Cardiac fibroblast (primary cell): ENCODE results near the gene CCL25.
A peak's percentile ranks its signal among the peaks of the same experiment; 100 is the strongest.

Experiments used
- DNase-seq, 2 donors: peaks; one replicate each; pipeline versions ENCODE4 v3.0.0 to v3.0.0-alpha.2; 2010; ENCODE audit warnings: low read depth in 2 of 2
- H3K4me3 ChIP-seq, 2 donors: replicated peaks in 1 of 2; 1 replicate in 1 of 2; 2 replicates in 1 of 2; pipeline ENCODE4 v1.5.1; 2011; ENCODE audit warnings: low read depth in 2 of 2, low read length in 2 of 2, mild to moderate bottlenecking in 2 of 2, moderate library complexity in 1 of 2
- CTCF ChIP-seq: IDR thresholded peaks from one replicate; pipeline ENCODE4 v1.5.1; 2011; ENCODE audit warnings: low read depth, mild to moderate bottlenecking, low read length, inconsistent platforms

CCL25 gene

GRCh38 chr19:8064911-8065874, 12.6 kb downstream of the CCL25 start:
- no peak overlapping the region for H3K4me3 ChIP-seq
- no peak for DNase-seq
- TF ChIP-seq CTCF, result no peak

GRCh38 chr19:8065875-8066261, 13.3 kb downstream of the CCL25 start:
- TF ChIP-seq CTCF, result no peak
- DNase-seq, result no peak
- no peak overlapping the region for H3K4me3 ChIP-seq

GRCh38 chr19:8069096-8069973, 16.8 kb downstream of the CCL25 start:
- peak; percentile 59 for TF ChIP-seq CTCF
- H3K4me3 ChIP-seq, result no peak overlapping the region
- DNase-seq, result peak in 1 of 2 donors; percentile 9

GRCh38 chr19:8071912-8072311, 19.4 kb downstream of the CCL25 start:
- TF ChIP-seq CTCF, result no peak
- no peak overlapping the region for H3K4me3 ChIP-seq
- DNase-seq, result no peak

- H3K4me3 ChIP-seq, result no peak overlapping the region
- peak in 1 of 2 donors; percentile 9 for DNase-seq
- TF ChIP-seq CTCF, result no peak
Observed at GRCh38 chr19:8074501-8074900, 21.9 kb downstream of the CCL25 start.

GRCh38 chr19:8075158-8076074, 22.9 kb downstream of the CCL25 start:
- TF ChIP-seq CTCF, result no peak
- no peak for DNase-seq
- no peak overlapping the region for H3K4me3 ChIP-seq
